ENCODE data around the gene TNFSF10. TPM values are rescaled to one million over a fixed set of nuclear protein-coding genes. Genes with fewer than 3 reads are reported as not detected.

TNFSF10 gene
- total RNA-seq, 6 experiments from 2014 or later = 0.17 to 0.31 (median 0.28) TPM; not detected in 3

GRCh38 chr3:172470588-172470987, 52.6 kb downstream of the TNFSF10 start:
- no peaks in the 10 kb centered on the region for H3K36me3 Mint-ChIP-seq (ENCODE audit: low read depth)
- no peak overlapping the region for H3K4me3 Mint-ChIP-seq
- no peaks in the 10 kb centered on the region for H3K27me3 Mint-ChIP-seq (ENCODE audit: insufficient read depth)
- no peaks in the 10 kb centered on the region for H3K9me3 Mint-ChIP-seq
- TF ChIP-seq, protein P1, sequence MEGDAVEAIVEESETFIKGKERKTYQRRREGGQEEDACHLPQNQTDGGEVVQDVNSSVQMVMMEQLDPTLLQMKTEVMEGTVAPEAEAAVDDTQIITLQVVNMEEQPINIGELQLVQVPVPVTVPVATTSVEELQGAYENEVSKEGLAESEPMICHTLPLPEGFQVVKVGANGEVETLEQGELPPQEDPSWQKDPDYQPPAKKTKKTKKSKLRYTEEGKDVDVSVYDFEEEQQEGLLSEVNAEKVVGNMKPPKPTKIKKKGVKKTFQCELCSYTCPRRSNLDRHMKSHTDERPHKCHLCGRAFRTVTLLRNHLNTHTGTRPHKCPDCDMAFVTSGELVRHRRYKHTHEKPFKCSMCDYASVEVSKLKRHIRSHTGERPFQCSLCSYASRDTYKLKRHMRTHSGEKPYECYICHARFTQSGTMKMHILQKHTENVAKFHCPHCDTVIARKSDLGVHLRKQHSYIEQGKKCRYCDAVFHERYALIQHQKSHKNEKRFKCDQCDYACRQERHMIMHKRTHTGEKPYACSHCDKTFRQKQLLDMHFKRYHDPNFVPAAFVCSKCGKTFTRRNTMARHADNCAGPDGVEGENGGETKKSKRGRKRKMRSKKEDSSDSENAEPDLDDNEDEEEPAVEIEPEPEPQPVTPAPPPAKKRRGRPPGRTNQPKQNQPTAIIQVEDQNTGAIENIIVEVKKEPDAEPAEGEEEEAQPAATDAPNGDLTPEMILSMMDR (IDR thresholded peaks at IDR 0.05) = no peak
- no peak overlapping the region for H3K27ac Mint-ChIP-seq
- DNase-seq = no peak
- H3K4me1 Mint-ChIP-seq (ENCODE audit: low read depth) = peaks cover 26% of the 10 kb centered on the region

DNA sequence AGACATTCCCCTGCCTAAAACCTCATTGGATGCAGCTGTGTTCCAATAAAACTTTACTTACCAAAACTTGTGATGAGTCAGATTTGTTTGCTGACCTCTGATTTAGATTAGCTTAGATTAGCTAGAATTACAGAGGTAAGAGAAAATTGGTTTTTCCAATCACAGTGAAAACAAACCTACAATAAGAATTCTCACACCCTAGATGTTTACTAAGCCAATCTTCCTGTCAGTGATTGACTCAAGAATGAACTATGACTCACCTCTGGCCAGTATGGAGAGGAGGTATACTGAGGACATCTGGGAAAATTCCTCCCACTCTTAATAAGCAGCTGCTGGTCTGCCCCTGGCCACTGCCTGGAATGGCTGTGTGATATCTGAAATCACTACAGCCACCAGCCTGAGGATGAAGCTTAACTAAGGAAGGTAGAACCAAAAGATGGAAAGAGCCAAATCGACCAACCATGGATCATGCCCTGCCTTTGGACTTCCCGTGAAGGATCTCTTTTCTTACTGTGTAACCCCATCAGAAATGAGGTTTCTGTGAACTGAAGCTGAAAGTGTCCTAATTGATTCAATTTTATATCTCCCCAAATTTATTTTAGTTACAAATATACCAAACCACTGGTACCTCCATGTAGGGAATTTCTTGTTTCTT, 55.9 kb downstream of the TNFSF10 start:
- no peaks in the 10 kb centered on the region; the same call in 1 of the 2 replicates for H3K27me3 Mint-ChIP-seq (ENCODE audit: insufficient read depth)
- peak overlapping the region; percentile 11; the same call in 1 of the 2 replicates for H3K4me3 Mint-ChIP-seq
- no peaks in the 10 kb centered on the region for H3K36me3 Mint-ChIP-seq (ENCODE audit: low read depth)
- peak overlapping the region; percentile 20; the same call in 1 of the 2 replicates for H3K27ac Mint-ChIP-seq
- TF ChIP-seq, protein P1 (IDR thresholded peaks at IDR 0.05) = no peak
- peaks cover 26% of the 10 kb centered on the region for H3K4me1 Mint-ChIP-seq (ENCODE audit: low read depth)
- peak; percentile 9 for DNase-seq
- no peaks in the 10 kb centered on the region for H3K9me3 Mint-ChIP-seq

DNA sequence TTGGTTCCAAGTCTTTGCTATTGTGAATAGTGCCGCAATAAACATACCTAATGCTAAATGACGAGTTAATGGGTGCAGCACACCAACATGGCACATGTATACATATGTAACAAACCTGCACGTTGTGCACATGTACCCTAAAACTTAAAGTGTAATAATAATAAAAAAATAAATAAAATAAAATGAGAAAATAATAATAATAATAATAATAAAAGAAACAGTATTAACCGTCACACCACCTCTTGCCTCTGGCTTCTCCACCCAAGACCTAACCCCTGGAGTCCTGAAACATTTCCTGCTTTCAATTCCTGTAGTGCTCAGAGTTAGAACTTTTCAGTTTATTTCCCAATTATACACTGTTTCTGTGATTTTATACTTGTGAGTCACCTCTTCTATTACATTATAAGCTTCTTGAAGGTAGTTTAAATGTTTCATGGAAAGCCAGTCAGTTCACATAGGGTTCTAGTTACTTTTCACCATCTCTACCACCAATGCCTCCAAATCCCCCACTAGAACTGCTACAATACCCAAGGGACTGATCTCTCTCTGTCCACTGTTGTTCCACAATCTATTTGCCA, 56.6 kb downstream of the TNFSF10 start:
- Mint-ChIP-seq H3K27me3 (ENCODE audit: insufficient read depth) (no peaks in the 10 kb centered on the region; the same call in 1 of the 2 replicates), H3K4me1 (ENCODE audit: low read depth) (peaks cover 26% of the 10 kb centered on the region), H3K36me3 (ENCODE audit: low read depth) (no peaks in the 10 kb centered on the region), H3K4me3 (no peak overlapping the region), H3K9me3 (no peaks in the 10 kb centered on the region), H3K27ac (no peak overlapping the region)
- TF ChIP-seq, protein P1 (IDR thresholded peaks at IDR 0.05) = no peak
- DNase-seq = no peak

DNA sequence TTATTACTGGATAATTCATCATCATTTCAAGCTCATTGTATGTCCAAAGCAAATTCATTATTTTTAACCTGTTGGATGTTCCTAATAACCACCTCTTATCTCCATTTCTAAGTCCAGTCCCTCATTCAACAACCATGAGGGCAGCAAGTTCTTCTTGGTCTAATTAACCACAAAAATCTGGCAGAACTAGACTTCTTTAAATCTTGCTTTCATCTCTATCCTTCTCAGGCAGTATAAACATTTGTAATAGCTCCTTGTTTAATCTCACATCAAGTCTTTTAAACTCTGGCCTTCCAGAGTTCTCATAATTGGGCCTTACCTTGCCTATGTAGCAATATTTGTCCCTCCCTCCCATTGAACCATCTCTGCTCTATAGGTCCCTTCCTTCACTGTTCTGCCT, 57.9 kb downstream of the TNFSF10 start:
- Mint-ChIP-seq H3K36me3 (ENCODE audit: low read depth) (no peaks in the 10 kb centered on the region), H3K4me3 (no peak overlapping the region), H3K9me3 (no peaks in the 10 kb centered on the region), H3K27ac (no peak overlapping the region), H3K4me1 (ENCODE audit: low read depth) (peaks cover 26% of the 10 kb centered on the region), H3K27me3 (ENCODE audit: insufficient read depth) (no peaks in the 10 kb centered on the region; the same call in 1 of the 2 replicates)
- DNase-seq = no peak
- TF ChIP-seq, protein P1 (IDR thresholded peaks at IDR 0.05) = no peak

DNA sequence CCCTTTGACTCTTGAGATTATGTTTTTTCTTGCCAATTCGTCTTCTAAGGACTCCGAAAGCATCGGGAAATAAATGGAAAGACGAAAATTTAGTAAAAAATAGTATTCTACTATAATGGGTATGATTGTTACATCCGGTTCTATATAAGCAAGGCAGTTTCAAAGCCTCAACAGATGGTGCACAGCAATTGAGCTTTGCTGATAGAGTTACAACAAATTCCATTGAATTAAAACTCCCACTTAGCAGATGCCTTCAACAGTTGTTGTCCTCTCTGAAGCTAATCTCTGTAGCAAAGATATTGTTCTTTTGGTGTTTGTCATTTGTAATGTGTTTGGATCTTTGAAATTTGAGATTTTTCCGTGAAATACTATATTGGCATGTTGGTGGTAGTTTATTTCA, 58.9 kb downstream of the TNFSF10 start:
- Mint-ChIP-seq H3K27ac (no peak overlapping the region), H3K4me1 (ENCODE audit: low read depth) (peaks cover 26% of the 10 kb centered on the region), H3K27me3 (ENCODE audit: insufficient read depth) (no peaks in the 10 kb centered on the region; the same call in 1 of the 2 replicates), H3K36me3 (ENCODE audit: low read depth) (no peaks in the 10 kb centered on the region), H3K9me3 (no peaks in the 10 kb centered on the region), H3K4me3 (no peak overlapping the region)
- TF ChIP-seq, protein P1 (IDR thresholded peaks at IDR 0.05) = no peak
- no peak for DNase-seq

Measured in HFFc6 (cell line).